Fibroblast of villous mesenchyme (primary cell): ENCODE measurements around the gene SLC6A8. TPM values are rescaled to one million over a fixed set of nuclear protein-coding genes. Genes with fewer than 3 reads are reported as not detected.

Experiments used
- DNase-seq: peaks from one replicate; pipeline ENCODE4 v3.0.0-alpha.2; 2010; ENCODE audit warnings: low read depth
- H3K4me3 ChIP-seq: 2 replicates; pipeline ENCODE4 v1.5.1; 2011; ENCODE audit warnings: low read depth, mild to moderate bottlenecking, low read length
- total RNA-seq: library from RNA; depleted of rRNA; stranded (reverse); fragments of >200 nt; gene quantifications from 2 replicates; pipeline ENCODE4 v1.2.3, GENCODE V29; 2012
- TF ChIP-seq, protein P1 (sequence below): IDR thresholded peaks from 2 replicates; pipeline ENCODE4 v1.5.1; 2012; ENCODE audit warnings: low read depth, mild to moderate bottlenecking, low read length; ENCODE audit not compliant: insufficient read depth

SLC6A8 gene
- total RNA-seq, 1 donor: 9.1 TPM

DNA sequence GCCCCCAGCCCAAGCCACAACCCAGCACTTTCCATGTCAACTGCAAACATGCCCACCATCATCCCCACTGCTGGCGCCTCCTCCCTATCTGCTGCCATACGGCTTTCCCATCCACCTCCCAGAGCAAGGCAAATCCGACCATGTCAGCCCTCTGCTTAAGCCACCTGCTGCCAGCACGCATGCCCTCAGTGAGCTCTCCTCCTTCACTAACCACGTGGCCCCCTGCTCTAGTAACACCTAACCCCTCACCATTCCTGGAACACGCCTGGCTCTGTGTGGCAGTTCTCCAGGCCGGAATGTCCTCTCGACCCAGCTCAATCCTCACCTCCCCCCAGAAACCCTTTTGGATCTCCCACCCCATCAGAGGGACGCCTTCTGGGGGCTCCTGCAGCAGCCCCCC is 19.1 kb downstream of the SLC6A8 start:
- no peak overlapping the region for H3K4me3 ChIP-seq
- DNase-seq: no peak
- TF ChIP-seq, protein P1, sequence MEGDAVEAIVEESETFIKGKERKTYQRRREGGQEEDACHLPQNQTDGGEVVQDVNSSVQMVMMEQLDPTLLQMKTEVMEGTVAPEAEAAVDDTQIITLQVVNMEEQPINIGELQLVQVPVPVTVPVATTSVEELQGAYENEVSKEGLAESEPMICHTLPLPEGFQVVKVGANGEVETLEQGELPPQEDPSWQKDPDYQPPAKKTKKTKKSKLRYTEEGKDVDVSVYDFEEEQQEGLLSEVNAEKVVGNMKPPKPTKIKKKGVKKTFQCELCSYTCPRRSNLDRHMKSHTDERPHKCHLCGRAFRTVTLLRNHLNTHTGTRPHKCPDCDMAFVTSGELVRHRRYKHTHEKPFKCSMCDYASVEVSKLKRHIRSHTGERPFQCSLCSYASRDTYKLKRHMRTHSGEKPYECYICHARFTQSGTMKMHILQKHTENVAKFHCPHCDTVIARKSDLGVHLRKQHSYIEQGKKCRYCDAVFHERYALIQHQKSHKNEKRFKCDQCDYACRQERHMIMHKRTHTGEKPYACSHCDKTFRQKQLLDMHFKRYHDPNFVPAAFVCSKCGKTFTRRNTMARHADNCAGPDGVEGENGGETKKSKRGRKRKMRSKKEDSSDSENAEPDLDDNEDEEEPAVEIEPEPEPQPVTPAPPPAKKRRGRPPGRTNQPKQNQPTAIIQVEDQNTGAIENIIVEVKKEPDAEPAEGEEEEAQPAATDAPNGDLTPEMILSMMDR: no peak

DNA sequence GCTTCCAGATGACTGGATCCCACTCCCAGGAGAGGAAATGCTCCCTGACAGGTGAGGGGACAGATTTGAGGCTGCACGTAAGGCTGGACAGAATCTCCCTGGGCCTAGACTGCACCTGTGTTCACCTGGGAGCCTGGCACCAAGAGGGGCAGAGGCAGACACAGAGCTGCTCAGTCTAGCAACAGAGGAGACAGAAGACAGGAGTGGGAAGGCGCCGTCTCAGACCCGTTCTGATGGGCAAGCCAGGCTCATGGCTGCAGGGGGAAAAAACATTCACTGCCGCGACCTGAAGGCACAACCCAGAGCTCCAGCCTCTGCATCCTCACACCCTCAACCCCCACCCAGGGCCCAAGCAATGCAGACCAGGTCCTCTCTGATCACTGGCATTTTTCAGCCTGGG is 19.7 kb downstream of the SLC6A8 start:
- H3K4me3 ChIP-seq: no peak overlapping the region
- no peak for DNase-seq
- TF ChIP-seq, protein P1: no peak

DNA sequence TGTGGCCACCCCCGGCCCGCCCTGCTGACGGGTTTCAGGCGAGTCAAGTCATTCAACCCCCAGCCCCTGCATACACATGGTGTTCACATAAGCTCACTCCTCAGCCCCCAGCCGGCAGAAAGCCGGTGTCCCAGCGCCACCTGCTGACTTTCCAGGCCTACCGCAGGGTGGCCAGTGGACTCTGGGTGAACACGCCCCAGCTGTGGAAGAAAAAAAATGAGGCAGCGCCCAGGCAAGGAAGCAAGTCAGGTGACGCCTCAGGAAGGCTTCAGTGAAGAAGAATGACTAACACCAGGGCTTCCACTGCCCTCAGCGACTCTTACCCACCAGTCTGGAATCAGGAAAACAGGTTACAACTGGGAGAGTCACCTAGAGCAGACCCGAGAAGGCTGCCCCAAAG is 20.7 kb downstream of the SLC6A8 start:
- TF ChIP-seq, protein P1: peak; percentile 64
- no peak overlapping the region for H3K4me3 ChIP-seq
- peak; percentile 82 for DNase-seq

DNA sequence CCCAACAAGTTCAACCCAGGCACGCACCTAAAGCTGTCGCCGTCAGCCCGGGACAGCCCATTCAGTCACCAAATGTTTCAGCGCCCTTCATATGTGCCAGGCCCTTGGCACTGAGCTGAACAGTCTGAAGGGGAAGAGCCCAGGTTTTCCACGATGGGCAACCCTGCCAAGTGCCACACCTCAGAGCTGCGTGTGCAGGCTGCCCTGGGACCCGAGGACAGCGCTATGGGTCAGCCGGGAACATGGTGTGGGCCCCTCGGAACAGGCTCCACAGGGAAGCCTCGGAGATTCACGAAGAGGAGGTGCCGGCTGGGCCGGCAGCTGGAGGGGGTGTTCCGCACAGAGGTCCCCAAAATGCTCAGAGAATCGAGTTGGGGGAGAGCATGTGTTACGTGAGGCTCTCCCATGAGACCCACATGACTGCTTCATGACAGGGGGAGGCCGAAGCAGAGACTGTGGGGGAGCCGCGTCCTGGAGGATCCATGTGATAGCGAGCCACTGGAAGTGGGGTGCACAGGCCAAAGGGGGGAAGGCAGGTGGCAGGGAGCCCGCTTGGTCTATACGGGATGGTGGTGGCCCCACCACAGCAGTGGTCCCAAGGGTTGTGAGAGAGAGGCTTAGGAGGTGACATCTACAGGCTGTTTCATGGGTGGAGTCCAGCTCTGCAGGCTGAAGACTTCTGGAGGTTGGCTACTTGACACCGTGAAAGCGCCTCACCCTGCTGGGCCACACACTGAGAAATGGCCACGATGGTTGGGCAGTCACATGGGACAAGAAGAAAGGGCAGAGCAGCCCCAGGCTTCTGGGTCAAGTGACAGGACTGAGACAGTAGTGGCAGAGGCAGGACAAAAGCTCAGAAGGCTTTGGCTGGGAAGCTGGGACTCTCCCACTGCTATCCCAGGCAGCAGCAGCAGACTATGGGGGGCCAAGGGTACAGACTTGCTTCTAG is 22.3 kb downstream of the SLC6A8 start:
- no peak for DNase-seq
- H3K4me3 ChIP-seq: no peak overlapping the region
- TF ChIP-seq, protein P1: no peak

DNA sequence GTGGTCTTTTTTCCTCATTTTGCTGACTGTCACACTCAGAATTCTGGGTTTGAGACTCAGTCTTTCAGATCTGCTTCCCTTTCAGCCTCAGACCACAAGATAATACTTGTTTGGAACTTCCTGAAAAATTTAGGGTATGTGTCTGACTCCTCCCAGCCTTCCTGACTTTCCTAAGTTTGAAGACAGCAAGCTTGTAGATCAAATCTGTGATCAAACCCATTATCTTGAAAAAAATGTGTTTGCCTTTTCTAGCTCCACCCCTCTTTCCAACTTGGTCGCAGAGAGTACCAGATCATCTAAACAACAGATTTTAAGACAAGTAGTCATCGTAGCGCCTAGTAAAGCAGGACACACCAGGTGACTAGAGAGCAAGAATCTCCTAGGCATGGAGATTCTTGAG is 26.5 kb downstream of the SLC6A8 start:
- TF ChIP-seq, protein P1: no peak
- peak; percentile 19 for DNase-seq
- H3K4me3 ChIP-seq: no peak overlapping the region

DNA sequence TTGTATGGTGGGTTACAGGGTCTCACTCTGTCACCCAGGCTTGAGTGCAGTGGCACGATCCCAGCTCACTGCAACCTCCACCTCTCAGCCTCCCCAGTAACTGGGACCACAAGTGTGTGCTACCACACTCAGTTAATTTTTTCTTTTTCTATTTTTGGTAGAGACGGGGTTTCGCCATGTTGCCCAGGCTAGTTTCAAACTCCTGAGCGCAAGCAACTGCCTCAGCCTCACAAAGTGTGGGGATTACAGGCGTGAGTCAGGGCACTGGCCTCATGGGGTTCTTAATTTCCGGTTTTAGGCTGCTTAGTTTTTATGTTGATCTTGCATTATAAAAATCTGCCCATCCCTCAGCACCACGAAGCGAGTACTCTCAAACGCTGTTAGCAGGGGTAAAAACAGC is 29.7 kb downstream of the SLC6A8 start:
- H3K4me3 ChIP-seq: no peak overlapping the region
- DNase-seq: no peak
- TF ChIP-seq, protein P1: no peak
